GM12873 (cell line): ENCODE measurements around the gene PNN.

Source experiments
- CTCF ChIP-seq: IDR thresholded peaks from 2 replicates; pipeline ENCODE4 v1.5.1; 2012; ENCODE audit warnings: low read depth, mild to moderate bottlenecking, moderate library complexity, low read length, control low read depth; ENCODE audit not compliant: insufficient read depth; ENCODE audit errors: missing control alignments

Gene PNN

GRCh38 chr14:39174560-39175444 is at the start of gene PNN:
PNN (plus strand) TSS chr14:39175254; CDS start chr14:39175280, 26 bp downstream.
- TF ChIP-seq CTCF: no peak

DNA sequence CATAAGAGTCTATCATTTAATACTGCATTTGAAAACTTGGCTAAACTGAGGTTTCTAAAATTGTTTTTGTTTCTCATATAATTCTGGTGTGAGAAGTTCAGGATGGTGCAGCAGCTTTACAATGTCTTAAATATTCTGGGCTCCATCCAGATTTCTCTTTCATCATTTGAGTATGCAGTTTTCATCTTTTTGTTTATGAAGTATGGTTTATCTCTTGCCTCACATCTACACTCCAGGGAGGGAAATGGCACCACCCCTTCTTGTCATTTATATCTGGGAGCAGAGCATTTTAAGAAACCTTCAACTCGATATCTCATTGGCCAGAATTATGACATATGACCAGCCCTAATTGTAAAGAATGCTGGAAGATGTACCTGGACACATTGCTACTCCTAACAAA is 36.6 kb upstream of the PNN start:
- no peak for TF ChIP-seq CTCF

GRCh38 chr14:39140170-39140569 is 34.9 kb upstream of the PNN start:
- no peak for TF ChIP-seq CTCF

DNA sequence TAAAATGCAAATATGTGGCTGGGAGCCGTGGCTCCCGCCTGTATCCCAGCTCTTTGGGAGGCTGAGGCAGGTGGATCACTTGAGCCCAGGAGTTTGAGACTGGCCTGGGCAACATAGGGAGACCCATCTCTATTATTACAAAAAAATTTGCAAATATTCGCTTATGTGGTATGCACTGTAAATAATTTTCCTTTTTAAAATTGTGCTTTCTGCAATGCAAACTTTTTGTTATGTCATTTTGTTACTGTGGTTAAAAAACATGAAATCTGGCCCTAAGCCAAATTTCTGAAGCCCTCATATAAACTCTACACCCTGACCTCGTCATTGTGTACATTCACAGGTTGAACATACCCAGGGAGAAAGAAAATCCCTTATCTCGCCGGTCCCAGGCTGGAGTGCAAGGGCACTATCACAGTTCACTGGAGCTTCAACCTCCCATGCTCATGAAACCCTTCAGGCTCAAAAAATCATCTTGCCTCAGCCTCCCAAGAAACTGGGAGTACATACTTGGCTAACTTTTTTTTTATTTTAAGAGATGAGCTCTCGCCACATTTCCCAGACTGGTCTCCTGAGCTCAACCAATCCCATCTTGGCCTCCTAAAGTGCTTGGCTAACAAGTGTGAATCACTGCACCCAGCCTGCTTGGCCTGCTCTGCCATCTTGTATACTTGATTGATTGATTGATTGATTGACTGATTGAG is 29.6 kb upstream of the PNN start:
- TF ChIP-seq CTCF: no peak

DNA sequence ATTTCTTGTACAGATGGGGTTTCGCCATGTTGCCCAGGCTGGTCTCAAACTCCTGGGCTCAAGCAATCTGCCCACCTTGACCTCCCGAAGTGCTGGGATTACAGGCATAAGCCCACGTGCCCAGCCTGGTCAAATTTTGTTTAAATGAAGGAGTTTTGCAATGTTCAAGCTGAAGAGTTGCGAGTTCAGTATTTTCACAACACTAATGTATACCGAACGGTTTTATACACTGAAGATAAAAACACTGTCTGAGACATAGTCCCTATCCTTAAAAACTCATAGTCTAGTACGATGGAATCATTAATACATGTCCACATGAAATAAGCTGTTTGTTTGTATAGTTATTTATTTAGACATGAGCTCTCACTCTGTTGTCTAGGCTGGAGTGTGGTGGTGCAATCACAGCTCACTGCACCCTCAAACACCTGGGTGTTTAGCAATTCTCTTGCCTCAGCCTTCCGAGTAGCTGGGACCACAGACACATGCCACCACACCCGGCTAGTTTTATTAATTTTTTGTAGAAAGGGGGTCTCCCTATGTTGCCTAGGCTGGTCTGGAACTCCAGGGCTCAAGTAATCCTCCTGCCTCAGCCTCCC is 20.4 kb upstream of the PNN start:
- no peak for TF ChIP-seq CTCF

GRCh38 chr14:39157491-39157890 is 17.6 kb upstream of the PNN start:
- TF ChIP-seq CTCF: no peak
